Activated T-helper 17 cell treated with anti-CD3 and anti-CD28 coated beads, Interleukin-2, amount 50 U/mL, for 72 hours (primary cell): ENCODE results near the gene SASH3. TPM values are rescaled to one million over a fixed set of nuclear protein-coding genes. Genes with fewer than 3 reads are reported as not detected.

Experiments
- ATAC-seq: fragments of 150-1000 bp; cut with Tn5 transposase; replicated peaks from 2 replicates; pipeline ENCODE4 v1.10.0; 2021; ENCODE audit warnings: mild to moderate bottlenecking, moderate library complexity
- H3K27ac Mint-ChIP-seq: one replicate; pipeline ENCODE4 v1.8.0; 2022; ENCODE audit warnings: mixed read lengths
- H3K27me3 Mint-ChIP-seq: one replicate; pipeline ENCODE4 v1.8.0; 2022; ENCODE audit warnings: mixed read lengths
- H3K36me3 Mint-ChIP-seq: one replicate; pipeline ENCODE4 v1.8.0; 2022; ENCODE audit warnings: low read depth, mild to moderate bottlenecking, mixed read lengths
- H3K4me1 Mint-ChIP-seq: one replicate; pipeline ENCODE4 v1.8.0; 2022; ENCODE audit warnings: mixed read lengths
- H3K4me3 Mint-ChIP-seq: one replicate; pipeline ENCODE4 v1.8.0; 2022; ENCODE audit warnings: mild to moderate bottlenecking, mixed read lengths
- H3K9me3 Mint-ChIP-seq: one replicate; pipeline ENCODE4 v1.8.0; 2022; ENCODE audit warnings: mixed read lengths
- total RNA-seq, 2 donors: library from RNA; stranded (reverse); gene quantifications; one replicate each; pipeline ENCODE4 v1.2.3, GENCODE V29; 2022

The SASH3 gene
- total RNA-seq, 2 donors from 2014 or later, result 103 to 191 TPM

DNA sequence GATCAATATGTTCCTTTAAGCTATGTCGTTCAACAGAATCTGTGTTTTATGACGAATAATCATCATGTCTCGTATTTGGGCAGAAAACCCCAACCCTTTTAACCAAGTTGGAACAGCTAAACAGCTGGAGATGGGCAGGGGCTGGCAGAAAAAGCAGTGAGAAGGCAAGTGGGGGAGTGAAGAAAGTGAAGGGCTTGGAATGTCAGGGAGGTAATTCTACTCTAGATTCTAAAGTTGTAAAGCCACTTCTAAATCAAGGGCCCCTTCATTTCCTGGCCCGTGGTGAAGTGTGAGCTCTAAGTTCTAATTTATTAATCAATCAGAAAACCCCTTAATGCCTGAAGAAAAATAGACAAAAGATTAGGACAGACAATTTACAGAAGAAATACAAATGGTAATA, 20.4 kb downstream of the SASH3 start:
- ATAC-seq, result no peak
- Mint-ChIP-seq H3K27me3 (no peaks in the 10 kb centered on the region), H3K27ac (no peak overlapping the region), H3K4me3 (no peak overlapping the region), H3K4me1 (peaks cover 7% of the 10 kb centered on the region), H3K9me3 (no peaks in the 10 kb centered on the region), H3K36me3 (peaks cover 63% of the 10 kb centered on the region)

DNA sequence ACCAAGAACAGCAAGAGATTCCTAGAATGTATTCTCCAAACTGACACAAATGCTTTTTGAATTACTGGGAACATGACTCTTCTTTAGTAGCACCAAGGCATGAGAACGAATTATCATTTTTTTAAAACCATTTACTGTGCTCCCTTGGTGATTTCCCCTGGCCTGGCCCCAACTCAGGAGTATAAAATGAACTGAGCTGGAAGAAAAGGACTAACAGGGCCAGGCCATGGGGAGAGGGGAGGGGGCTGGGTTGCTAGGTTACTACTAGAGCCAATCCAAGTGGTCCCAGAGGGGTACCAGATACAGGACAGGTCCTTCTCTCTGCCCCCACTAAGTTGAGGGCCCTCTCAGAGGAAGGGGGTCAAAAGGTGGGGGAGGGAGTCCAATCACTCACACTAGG, 23.1 kb downstream of the SASH3 start:
- ATAC-seq, result no peak
- Mint-ChIP-seq H3K4me3 (no peak overlapping the region), H3K36me3 (peaks cover 51% of the 10 kb centered on the region), H3K27me3 (no peaks in the 10 kb centered on the region), H3K9me3 (no peaks in the 10 kb centered on the region), H3K4me1 (peaks cover 7% of the 10 kb centered on the region), H3K27ac (no peak overlapping the region)

DNA sequence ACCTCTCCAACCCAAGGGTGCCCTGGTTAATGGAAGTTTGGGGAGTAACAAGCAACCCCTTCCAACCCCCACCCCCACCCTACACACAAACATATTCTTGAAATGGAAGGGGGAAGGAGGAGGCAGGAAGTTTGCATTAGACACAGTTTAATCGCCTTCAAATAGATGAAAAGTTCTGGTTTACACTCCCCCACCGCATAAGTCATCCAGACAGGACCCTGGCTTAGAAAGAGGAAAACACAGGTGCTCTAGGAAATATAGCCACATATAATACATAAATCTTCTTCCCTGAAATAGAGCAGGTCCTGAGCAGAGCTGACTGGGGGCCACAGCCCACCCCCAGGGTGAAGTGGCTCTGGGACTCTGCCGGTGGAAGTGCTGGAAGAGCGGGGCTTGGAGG, 25.1 kb downstream of the SASH3 start:
- no peak overlapping the region for H3K27ac Mint-ChIP-seq
- no peaks in the 10 kb centered on the region for H3K27me3 Mint-ChIP-seq
- no peaks in the 10 kb centered on the region for H3K9me3 Mint-ChIP-seq
- H3K4me1 Mint-ChIP-seq, result peaks cover 12% of the 10 kb centered on the region
- no peak overlapping the region for H3K4me3 Mint-ChIP-seq
- no peak for ATAC-seq
- peaks cover 47% of the 10 kb centered on the region for H3K36me3 Mint-ChIP-seq

DNA sequence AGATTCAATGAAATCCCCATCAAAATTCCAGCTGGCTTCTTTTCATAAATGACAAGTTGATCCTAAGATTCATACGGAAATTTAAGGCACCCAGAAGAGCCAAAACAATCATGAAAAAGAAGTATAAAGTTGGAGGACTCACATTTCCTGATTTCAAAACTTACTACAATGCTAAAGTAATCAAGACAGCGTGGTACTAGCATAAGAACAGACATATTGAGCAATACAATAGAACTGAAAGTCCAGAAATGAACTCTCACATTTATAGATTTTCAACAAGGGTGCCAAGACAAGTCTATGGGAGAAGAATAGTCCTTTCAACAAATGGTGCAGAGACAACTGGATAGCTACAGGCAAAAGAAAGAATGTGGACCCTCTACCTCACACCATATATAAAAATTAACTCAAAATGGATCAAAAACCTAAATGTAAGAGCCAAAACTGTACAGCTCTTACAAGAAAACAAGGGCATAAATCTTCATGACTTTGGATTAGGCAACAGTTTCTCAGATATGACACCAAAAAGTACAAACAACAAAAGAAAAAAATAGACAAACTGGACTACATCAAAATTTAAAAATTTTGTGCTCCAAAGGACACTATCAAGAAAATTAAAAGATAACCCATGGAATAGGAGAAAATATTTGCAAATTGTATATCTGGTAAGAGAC, 28.5 kb downstream of the SASH3 start:
- peaks cover 58% of the 10 kb centered on the region for H3K36me3 Mint-ChIP-seq
- no peaks in the 10 kb centered on the region for H3K27me3 Mint-ChIP-seq
- peak overlapping the region; percentile 33 for H3K4me3 Mint-ChIP-seq
- no peak overlapping the region for H3K27ac Mint-ChIP-seq
- no peak for ATAC-seq
- no peaks in the 10 kb centered on the region for H3K9me3 Mint-ChIP-seq
- H3K4me1 Mint-ChIP-seq, result peaks cover 12% of the 10 kb centered on the region

DNA sequence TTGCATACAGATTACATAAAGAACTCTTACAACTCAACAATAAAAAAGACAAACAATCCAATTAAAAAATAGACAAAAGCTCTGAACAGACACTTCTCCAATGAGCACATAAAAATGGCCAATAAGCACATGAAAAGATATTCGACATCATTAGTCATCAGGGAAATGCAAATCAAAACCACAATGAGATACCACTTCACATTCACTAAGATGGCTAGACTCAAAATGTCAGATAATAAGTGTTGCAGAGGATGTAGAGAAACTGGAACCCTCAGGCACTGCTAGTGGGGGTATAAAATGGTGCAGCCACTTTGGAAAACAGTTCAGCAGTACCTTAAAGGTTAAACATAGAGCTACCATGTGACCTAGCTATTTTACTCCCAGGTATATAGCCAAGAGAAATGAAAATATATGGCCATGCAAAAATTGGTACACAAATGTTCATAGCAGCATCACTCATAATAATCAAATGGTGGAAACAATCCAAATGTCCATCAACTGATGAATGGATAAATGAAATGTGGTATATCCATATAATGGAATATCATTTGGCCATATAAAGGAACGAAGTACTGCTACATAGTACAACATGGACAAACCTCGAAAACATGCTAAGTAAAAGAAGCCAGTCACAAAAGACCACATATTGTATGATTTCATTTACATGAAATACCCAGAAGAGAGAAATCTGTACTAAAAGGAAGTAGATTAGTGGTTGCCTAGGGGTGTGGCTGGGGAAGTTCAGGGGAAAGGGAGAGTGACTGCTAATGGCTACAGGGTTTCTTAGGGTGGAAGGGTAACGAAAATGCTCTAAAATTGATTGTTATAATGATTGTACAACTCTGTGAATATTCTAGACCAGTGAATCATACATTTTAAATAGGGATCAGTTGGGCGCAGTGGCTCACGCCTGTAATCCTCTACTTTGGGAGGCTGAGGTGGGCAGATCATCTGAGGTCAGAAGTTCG, 29.4 kb downstream of the SASH3 start:
- H3K4me3 Mint-ChIP-seq, result peak overlapping the region; percentile 33
- no peaks in the 10 kb centered on the region for H3K9me3 Mint-ChIP-seq
- H3K27me3 Mint-ChIP-seq, result no peaks in the 10 kb centered on the region
- peaks cover 12% of the 10 kb centered on the region for H3K4me1 Mint-ChIP-seq
- peak; percentile 65 for ATAC-seq
- H3K36me3 Mint-ChIP-seq, result peaks cover 57% of the 10 kb centered on the region
- no peak overlapping the region for H3K27ac Mint-ChIP-seq

DNA sequence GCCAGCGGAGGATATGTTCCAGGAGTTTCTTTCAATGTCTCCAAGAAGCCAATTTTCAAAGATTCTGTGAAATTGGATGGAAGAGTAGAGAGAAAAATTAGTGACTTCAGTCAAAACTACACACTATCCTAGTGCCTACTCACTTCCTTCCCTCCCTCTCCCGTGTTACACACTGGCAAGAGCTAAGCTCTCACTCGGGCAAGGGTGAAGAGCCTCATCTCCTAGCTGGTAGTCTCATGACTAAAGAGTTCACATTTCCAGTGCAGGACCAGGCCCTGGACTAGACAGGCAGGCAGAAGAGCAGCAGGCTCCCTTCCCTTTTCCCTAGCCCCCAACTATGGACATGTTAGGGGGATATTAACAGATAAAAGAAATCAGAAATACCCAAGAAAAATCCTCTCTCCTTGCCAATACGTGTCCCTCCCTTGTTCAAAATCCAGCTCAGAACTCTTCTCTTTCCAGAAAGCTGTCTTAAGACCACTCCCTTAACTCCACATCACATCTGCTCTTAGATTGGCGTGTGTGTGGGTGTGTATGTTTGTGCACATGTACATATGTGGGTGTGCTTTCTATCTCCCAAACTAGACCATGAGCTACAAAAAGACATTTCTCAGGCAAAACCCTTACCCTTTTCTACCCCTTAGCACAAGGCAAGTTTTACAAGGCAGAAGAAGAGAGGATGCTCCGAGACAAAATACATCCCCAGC, 34.1 kb downstream of the SASH3 start:
- Mint-ChIP-seq H3K27ac (no peak overlapping the region), H3K27me3 (no peaks in the 10 kb centered on the region), H3K9me3 (no peaks in the 10 kb centered on the region), H3K36me3 (peaks cover 39% of the 10 kb centered on the region), H3K4me1 (peaks cover 7% of the 10 kb centered on the region), H3K4me3 (no peak overlapping the region)
- no peak for ATAC-seq

DNA sequence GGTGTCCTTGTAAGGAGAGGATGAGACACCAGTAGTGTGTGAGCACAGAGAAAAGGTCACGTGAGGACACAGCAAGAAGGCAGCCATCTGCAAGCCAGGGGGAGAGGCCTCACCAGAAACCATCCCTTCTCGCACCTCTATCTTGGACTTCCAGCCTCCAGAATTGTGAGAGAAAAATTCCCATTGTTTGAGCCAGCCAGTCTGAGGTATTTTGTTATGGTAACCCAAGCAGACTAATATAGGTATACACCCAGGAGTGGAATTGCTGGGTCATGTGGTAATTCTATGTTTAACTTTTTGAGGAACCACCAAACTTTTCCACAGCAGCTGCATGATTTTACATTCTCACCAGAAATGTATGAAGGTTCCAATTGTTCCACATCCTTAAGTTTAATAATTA, 38.4 kb downstream of the SASH3 start:
- Mint-ChIP-seq H3K27me3 (no peaks in the 10 kb centered on the region), H3K4me1 (no peaks in the 10 kb centered on the region), H3K4me3 (no peak overlapping the region), H3K9me3 (no peaks in the 10 kb centered on the region), H3K36me3 (peaks cover 22% of the 10 kb centered on the region), H3K27ac (no peak overlapping the region)
- ATAC-seq, result no peak

DNA sequence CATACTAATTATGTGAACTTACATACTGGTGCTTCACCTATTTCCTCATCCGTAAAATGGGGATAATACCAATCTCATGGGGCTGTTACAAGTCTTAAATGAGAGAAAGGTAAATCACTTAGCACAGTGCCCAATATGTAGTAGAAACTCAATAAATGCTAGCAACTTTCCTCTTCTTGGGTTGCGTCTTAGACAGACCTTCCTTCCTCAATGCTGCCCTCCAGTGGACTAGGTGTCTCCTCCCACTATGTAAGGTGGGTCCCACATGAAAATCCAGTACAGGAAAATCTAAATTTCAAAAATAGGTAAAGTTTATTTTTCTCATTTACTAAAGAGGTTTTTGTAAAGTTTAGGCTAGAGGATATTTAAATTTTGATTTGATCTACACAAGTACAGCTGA, 43.4 kb downstream of the SASH3 start:
- Mint-ChIP-seq H3K36me3 (peaks cover 22% of the 10 kb centered on the region), H3K4me1 (peaks cover 5% of the 10 kb centered on the region), H3K4me3 (peak overlapping the region; percentile 43), H3K27ac (peak overlapping the region; percentile 37), H3K9me3 (no peaks in the 10 kb centered on the region), H3K27me3 (no peaks in the 10 kb centered on the region)
- ATAC-seq, result peak; percentile 78

DNA sequence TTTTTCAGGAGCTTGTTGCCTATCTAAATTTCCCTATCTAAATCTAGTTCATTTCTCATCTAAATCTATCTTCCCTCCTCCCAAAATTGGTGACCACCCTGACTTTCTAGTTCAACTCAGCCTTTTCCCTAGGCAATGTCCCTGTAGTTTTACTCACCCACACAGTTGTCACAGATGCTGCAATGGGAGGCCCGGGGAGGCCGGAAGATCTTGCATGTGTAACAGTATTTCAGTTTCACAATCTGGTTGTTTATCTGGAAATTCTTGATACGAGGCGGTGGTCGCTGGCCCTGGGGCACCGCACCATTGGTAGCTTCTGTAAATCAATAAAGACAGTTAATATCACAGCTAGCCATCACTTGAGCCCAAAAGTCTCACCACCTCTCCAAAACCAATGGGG, 43.8 kb downstream of the SASH3 start:
- Mint-ChIP-seq H3K27me3 (no peaks in the 10 kb centered on the region), H3K27ac (peak overlapping the region; percentile 37), H3K4me3 (peak overlapping the region; percentile 43), H3K4me1 (peaks cover 5% of the 10 kb centered on the region), H3K36me3 (peaks cover 25% of the 10 kb centered on the region), H3K9me3 (no peaks in the 10 kb centered on the region)
- ATAC-seq, result peak; percentile 56

DNA sequence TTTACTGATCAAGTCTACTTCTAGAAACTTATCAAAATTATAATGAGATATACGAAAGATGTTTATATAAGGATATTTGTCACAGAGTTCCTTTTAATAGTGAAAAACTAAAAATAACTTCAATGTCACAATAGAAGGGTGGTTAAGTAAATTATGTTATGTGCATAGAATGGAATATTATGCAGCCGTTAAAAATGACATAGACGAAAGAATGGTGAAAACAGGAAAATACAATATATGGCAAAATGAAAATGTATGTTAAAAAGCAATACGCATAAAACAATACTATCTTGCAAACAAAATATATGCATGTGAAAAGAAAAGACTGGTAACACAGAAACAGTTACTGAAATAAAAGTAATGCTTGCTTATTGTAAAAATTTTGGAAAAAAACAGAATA, 44.9 kb downstream of the SASH3 start:
- Mint-ChIP-seq H3K36me3 (peaks cover 33% of the 10 kb centered on the region), H3K4me3 (no peak overlapping the region), H3K27me3 (no peaks in the 10 kb centered on the region), H3K9me3 (no peaks in the 10 kb centered on the region), H3K4me1 (peaks cover 5% of the 10 kb centered on the region), H3K27ac (no peak overlapping the region)
- ATAC-seq, result no peak

DNA sequence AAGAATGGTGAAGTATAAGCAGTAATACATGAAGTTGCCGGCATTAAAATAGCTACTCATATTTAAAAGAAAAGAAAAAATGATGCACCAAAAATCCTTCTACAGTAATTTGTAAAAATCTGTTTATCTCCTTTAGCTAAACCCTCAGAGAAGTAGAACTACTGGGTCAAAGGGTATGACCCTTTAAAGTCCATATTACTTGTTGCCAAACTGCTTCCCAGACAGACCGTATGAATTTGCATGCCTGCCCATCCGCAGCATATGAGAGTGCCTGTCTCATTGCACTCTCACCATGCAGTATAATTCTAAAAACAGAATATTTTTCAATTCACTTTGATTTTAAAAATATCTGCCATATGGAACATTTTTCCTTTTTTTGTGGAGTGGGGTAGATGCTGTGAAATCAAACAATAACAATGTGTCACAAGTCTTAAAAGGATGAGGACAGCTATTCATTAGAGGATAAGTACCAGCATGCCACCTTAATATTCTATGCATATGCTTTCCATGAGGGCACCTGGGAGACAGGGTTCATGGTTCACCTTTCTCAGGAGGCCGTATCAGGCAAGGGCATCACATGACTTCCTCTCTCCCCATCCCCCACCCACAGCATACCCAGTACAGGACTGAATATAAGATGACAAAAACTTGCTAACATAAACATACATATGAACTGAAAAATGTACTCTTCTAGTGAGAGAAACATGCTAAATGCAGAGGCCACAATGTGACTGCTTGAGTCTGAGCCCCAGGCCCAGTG, 46.2 kb downstream of the SASH3 start:
- H3K27ac Mint-ChIP-seq, result no peak overlapping the region
- no peaks in the 10 kb centered on the region for H3K9me3 Mint-ChIP-seq
- ATAC-seq, result no peak

DNA sequence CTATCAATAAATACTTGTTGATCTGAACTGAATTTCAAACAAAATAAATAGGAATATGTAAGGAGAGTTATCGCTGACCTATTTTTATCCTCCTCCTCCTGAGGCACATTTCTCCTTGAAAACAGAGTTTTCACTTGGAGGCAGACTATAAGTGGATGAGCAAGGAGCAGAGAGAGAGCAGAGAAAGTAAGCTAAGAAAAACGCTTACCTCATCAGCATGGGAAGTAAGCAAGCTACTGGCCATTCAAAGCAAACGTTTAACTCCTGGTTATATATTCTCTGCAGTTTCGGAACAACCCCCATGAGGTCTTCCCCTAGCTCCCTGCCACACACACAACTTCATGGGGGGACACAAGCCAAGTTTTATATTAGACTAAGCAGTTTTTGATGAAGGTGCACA, 50.7 kb downstream of the SASH3 start:
- Mint-ChIP-seq H3K27ac (no peak overlapping the region), H3K9me3 (no peaks in the 10 kb centered on the region), H3K4me1 (peaks cover 6% of the 10 kb centered on the region), H3K4me3 (no peak overlapping the region), H3K27me3 (no peaks in the 10 kb centered on the region), H3K36me3 (peaks cover 22% of the 10 kb centered on the region)
- no peak for ATAC-seq

More for the DNA sequence above, 46.2 kb downstream of the SASH3 start:
- H3K36me3 Mint-ChIP-seq, result peaks cover 33% of the 10 kb centered on the region
- H3K4me1 Mint-ChIP-seq, result peaks cover 5% of the 10 kb centered on the region
- H3K4me3 Mint-ChIP-seq, result no peak overlapping the region
- no peaks in the 10 kb centered on the region for H3K27me3 Mint-ChIP-seq

DNA sequence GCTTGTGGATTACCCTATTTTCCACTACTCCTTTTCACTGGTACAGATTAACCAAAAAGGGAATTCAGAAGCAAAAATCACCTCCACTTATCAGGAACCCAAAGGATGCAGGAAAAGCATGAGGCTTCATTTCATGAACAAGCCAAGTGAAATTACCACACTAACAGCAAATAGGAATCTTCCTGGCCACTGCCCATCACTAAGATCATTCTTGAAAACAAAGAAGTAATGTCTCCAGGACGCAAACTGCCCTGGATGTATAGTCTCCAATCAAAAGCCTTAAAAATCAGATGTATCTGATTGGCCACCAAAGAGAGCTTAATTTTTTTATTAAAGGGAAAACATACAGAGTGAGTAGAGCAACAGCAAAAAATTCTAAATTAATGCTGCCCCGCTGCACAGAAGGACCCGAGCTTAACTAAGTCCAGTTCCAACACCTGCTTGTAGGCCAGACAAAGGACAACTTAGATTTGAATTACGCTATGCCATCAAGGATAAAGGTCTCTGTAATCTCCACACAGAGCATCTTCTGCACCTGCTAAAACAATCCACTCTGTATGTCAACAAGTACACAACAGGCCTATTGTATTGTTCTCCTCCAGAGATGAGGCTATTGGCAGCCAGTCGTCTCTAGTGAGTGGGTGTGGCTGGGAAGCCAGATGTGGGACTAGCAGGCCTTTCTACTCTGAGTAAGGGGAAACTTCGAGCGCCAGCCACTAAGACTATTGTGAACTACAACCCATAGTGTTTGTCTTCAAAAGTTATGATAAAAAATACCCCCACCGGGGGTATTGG, 51.5 kb downstream of the SASH3 start:
- Mint-ChIP-seq H3K4me3 (no peak overlapping the region), H3K27ac (no peak overlapping the region), H3K27me3 (no peaks in the 10 kb centered on the region), H3K36me3 (peaks cover 16% of the 10 kb centered on the region), H3K9me3 (no peaks in the 10 kb centered on the region), H3K4me1 (peaks cover 6% of the 10 kb centered on the region)
- no peak for ATAC-seq
